GM20000 (cell line): ENCODE data around the gene FOXP1.

Source experiments
- DNase-seq: peaks from one replicate; pipeline ENCODE4 v3.0.0; 2012; ENCODE audit warnings: low spot score
- CTCF ChIP-seq: IDR thresholded peaks from 2 replicates; pipeline ENCODE4 v1.5.1; 2012; ENCODE audit warnings: mild to moderate bottlenecking, control low read depth; ENCODE audit errors: extremely low read depth, missing control alignments

FOXP1 gene

GRCh38 chr3:71361334-71361890 is 222.1 kb downstream of the FOXP1 start:
- DNase-seq, result no peak
- no peak for TF ChIP-seq CTCF

- peak; percentile 16 for DNase-seq
- TF ChIP-seq CTCF, result no peak
These were observed 222.8 kb downstream of the FOXP1 start for GRCh38 chr3:71360764-71361163.

GRCh38 chr3:71360180-71360579 is 223.3 kb downstream of the FOXP1 start:
- no peak for TF ChIP-seq CTCF
- no peak for DNase-seq

GRCh38 chr3:71358243-71358642 is 225.3 kb downstream of the FOXP1 start:
- no peak for TF ChIP-seq CTCF

GRCh38 chr3:71356265-71356664 is 227.3 kb downstream of the FOXP1 start:
- no peak for TF ChIP-seq CTCF
- no peak for DNase-seq

More at GRCh38 chr3:71358243-71358642, 225.3 kb downstream of the FOXP1 start:
- no peak for DNase-seq

GRCh38 chr3:71355862-71356261 is 227.7 kb downstream of the FOXP1 start:
- no peak for TF ChIP-seq CTCF
- DNase-seq, result no peak

GRCh38 chr3:71355037-71355436 is 228.5 kb downstream of the FOXP1 start:
- DNase-seq, result no peak
- TF ChIP-seq CTCF, result no peak
